ENCODE results near the gene RREB1. TPM values are rescaled to one million over a fixed set of nuclear protein-coding genes. Genes with fewer than 3 reads are reported as not detected.
"Not testable (repeated sequence)": the region's sequence is repeated elsewhere in the genome, so short reads cannot be mapped to it uniquely, and the experiment has no call there.

RREB1 gene
- total RNA-seq, 1 experiment from 2014 or later = 53.5 TPM

DNA sequence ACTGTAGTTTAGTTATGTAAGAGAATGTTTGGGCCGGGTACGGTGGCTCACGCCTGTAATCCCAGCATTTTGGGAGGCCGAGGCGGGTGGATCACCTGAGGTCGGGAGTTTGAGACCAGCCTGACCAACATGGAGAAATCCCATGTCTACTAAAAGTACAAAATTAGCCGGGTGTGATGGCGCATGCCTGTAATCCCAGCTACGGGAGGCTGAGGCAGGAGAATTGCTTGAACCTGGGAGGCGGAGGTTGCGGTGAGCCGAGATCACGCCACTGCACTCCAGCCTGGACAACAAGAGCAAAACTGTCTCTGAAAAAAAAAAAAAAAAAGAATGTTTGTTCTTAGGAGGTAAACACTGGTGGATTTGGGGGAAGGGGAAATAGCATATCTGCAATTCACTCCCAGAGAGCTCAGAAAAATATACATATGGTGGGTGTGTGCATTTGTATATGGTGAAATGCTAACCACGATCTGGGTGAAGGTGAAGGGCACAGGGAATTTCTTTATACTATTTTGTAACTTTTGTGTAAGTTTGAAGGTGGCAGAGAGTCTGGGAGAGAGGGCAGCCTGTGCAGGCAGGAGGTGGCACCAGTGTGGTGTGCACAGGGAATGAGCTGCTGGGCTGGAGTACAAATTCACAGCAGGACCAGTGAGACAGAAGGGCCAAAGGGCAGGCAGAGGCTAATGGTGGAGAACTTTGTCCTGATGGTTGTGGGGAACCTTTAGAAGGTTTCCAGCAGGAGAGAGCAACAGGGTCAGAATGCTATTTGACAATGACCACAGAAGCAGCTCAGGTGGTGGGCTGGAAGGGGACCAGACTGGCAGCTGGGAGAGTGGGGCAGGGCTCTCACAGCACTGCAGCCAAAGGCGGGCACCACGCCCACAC is 162.8 kb downstream of the RREB1 start:
- no TSS peak for BruUV-seq (replicated peaks)
- no peak for DNase-seq (ENCODE audit: unreplicated experiment)
- no peaks in the 10 kb centered on the region for H3K9me3 Mint-ChIP-seq (ENCODE audit: unreplicated experiment)
- no peak overlapping the region for H3K27ac Mint-ChIP-seq (ENCODE audit: low read depth, unreplicated experiment)
- H3K4me1 Mint-ChIP-seq (ENCODE audit: insufficient read depth, unreplicated experiment) = peaks cover 22% of the 10 kb centered on the region
- H3K27me3 Mint-ChIP-seq (ENCODE audit: insufficient read depth, unreplicated experiment) = no peaks in the 10 kb centered on the region
- H3K36me3 Mint-ChIP-seq (ENCODE audit: insufficient read depth, unreplicated experiment) = no peaks in the 10 kb centered on the region
- CTCF ChIA-PET = interaction anchor here (0.6 kb wide), 1 partner anchor 587 kb away, joined by 4 read pairs; no protein-coding TSS in a partner anchor
- TF ChIP-seq, protein P1, sequence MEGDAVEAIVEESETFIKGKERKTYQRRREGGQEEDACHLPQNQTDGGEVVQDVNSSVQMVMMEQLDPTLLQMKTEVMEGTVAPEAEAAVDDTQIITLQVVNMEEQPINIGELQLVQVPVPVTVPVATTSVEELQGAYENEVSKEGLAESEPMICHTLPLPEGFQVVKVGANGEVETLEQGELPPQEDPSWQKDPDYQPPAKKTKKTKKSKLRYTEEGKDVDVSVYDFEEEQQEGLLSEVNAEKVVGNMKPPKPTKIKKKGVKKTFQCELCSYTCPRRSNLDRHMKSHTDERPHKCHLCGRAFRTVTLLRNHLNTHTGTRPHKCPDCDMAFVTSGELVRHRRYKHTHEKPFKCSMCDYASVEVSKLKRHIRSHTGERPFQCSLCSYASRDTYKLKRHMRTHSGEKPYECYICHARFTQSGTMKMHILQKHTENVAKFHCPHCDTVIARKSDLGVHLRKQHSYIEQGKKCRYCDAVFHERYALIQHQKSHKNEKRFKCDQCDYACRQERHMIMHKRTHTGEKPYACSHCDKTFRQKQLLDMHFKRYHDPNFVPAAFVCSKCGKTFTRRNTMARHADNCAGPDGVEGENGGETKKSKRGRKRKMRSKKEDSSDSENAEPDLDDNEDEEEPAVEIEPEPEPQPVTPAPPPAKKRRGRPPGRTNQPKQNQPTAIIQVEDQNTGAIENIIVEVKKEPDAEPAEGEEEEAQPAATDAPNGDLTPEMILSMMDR (IDR thresholded peaks at IDR 0.05; ENCODE audit: unreplicated experiment) = no peak
- H3K4me3 Mint-ChIP-seq (ENCODE audit: unreplicated experiment) = no peak overlapping the region
- intact Hi-C loops (cut with micrococcal nuclease) = no loop called here
- POLR2A ChIA-PET = interaction anchor here (0.6 to 0.8 kb wide), 3 partner anchors 19 to 364 kb away, joined by 3 read pairs; no protein-coding TSS in a partner anchor

DNA sequence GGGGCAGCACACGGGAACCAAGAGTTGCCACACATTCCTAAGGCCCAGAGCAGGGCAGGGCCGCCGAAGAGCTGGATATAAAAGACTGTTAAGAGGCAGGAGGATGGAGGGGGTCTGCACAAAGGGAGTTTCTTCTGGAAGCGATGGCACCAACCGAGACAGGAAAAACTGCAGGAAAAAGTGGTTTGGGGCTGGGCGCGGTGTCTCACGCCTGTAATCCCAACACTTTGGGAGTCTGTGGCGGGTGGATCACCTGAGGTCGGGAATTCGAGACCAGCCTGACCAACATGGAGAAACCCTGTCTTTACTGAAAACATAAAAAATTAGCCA is 163.4 kb downstream of the RREB1 start:
- peaks cover 28% of the 10 kb centered on the region for H3K4me1 Mint-ChIP-seq (ENCODE audit: insufficient read depth, unreplicated experiment)
- CTCF ChIA-PET = no interaction called here
- no peaks in the 10 kb centered on the region for H3K9me3 Mint-ChIP-seq (ENCODE audit: unreplicated experiment)
- no TSS peak for BruUV-seq (replicated peaks)
- DNase-seq (ENCODE audit: unreplicated experiment) = no peak
- no peaks in the 10 kb centered on the region for H3K27me3 Mint-ChIP-seq (ENCODE audit: insufficient read depth, unreplicated experiment)
- intact Hi-C loops (cut with micrococcal nuclease) = no loop called here
- H3K4me3 Mint-ChIP-seq (ENCODE audit: unreplicated experiment) = no peak overlapping the region
- TF ChIP-seq, protein P1 (IDR thresholded peaks at IDR 0.05; ENCODE audit: unreplicated experiment) = no peak
- H3K27ac Mint-ChIP-seq (ENCODE audit: low read depth, unreplicated experiment) = no peak overlapping the region
- no peaks in the 10 kb centered on the region for H3K36me3 Mint-ChIP-seq (ENCODE audit: insufficient read depth, unreplicated experiment)
- POLR2A ChIA-PET = interaction anchor here (0.7 to 0.8 kb wide), 2 partner anchors 18 to 67 kb away, joined by 3 read pairs; no protein-coding TSS in a partner anchor

DNA sequence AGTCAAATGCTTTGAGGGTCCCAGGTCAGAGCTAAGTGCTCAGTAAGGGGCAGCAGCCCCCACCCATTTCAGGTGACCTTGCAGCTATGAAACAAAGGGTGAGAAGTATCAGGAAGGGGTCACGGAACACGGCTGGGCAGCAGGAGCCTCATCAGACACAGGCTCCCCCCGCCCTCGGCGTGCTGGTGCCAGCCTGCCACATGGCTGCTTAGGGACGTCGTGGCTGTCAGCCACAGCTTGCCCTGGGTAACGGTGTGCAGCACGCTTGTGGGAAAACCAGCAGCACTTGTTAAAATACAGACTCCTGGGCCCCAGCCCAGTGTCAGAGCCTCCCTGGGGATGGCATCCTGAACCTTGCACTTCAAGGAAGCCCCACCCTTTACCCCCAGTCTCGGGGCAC is 165.9 kb downstream of the RREB1 start:
- CTCF ChIA-PET = interaction anchor here (5.0 kb wide), 1 partner anchor 342 kb away, joined by 61 read pairs; no protein-coding TSS in a partner anchor
- intact Hi-C loops (cut with micrococcal nuclease) = no loop called here

DNA sequence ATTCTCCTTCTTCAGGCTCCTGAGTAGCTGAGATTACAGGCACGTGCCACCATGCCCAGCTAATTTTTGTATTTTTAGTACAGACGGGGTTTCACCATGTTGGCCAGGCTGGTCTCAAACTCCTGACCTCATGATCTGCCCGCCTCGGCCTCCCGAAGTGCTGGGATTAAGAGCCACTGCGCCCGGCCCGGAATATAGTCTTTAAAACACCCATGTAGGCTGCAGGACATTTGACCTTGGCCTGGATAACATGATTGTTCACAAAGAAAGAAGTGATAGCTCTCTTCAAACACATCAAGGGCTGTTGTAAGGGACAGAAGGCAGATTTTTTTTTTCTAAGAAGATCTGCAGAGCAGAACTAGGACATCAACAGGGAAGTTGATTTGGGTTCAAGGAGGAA is 166.8 kb downstream of the RREB1 start:
- DNase-seq (ENCODE audit: unreplicated experiment); H3K27ac Mint-ChIP-seq (ENCODE audit: low read depth, unreplicated experiment); BruUV-seq (replicated peaks); intact Hi-C loops (cut with micrococcal nuclease); H3K9me3 Mint-ChIP-seq (ENCODE audit: unreplicated experiment); H3K27me3 Mint-ChIP-seq (ENCODE audit: insufficient read depth, unreplicated experiment); H3K4me3 Mint-ChIP-seq (ENCODE audit: unreplicated experiment); H3K36me3 Mint-ChIP-seq (ENCODE audit: insufficient read depth, unreplicated experiment): not testable (repeated sequence)
- peaks cover 22% of the 10 kb centered on the region for H3K4me1 Mint-ChIP-seq (ENCODE audit: insufficient read depth, unreplicated experiment)
- ChIA-PET CTCF (interaction anchor here (0.6 to 5.0 kb wide), 12 partner anchors 9 to 562 kb away, joined by 3 to 61 read pairs (median 5); no protein-coding TSS in a partner anchor), POLR2A (interaction anchor here (0.7 to 1.8 kb wide), 5 partner anchors 11 to 115 kb away, joined by 3 to 12 read pairs (median 3); partner anchors contain the start of genes CAGE1 and RIOK1)

More for the DNA sequence above, 165.9 kb downstream of the RREB1 start:
- DNase-seq (ENCODE audit: unreplicated experiment) = no peak
- Mint-ChIP-seq H3K4me1 (ENCODE audit: insufficient read depth, unreplicated experiment) (peaks cover 20% of the 10 kb centered on the region), H3K4me3 (ENCODE audit: unreplicated experiment) (no peak overlapping the region), H3K27ac (ENCODE audit: low read depth, unreplicated experiment) (no peak overlapping the region), H3K27me3 (ENCODE audit: insufficient read depth, unreplicated experiment) (no peaks in the 10 kb centered on the region), H3K36me3 (ENCODE audit: insufficient read depth, unreplicated experiment) (no peaks in the 10 kb centered on the region), H3K9me3 (ENCODE audit: unreplicated experiment) (no peaks in the 10 kb centered on the region)
- TF ChIP-seq, protein P1 (IDR thresholded peaks at IDR 0.05; ENCODE audit: unreplicated experiment) = no peak
- POLR2A ChIA-PET = interaction anchor here (1.4 kb wide), 1 partner anchor 12 kb away, joined by 3 read pairs; no protein-coding TSS in a partner anchor
- no TSS peak for BruUV-seq (replicated peaks)
